Brain microvascular endothelial cell (primary cell): Measurements from ENCODE around the gene TENT5C.

Source experiments
- DNase-seq: peaks from one replicate; pipeline ENCODE4 v3.0.0-alpha.2; 2020
- H3K27ac ChIP-seq: fragments of 250-450 bp; sonication (Bioruptor Pico); 2 replicates; pipeline ENCODE4 v1.5.1; 2020; ENCODE audit warnings: mild to moderate bottlenecking, moderate library complexity
- H3K27me3 ChIP-seq: fragments of 250-450 bp; sonication (Bioruptor Pico); replicated peaks from 2 replicates; pipeline ENCODE4 v1.5.1; 2020; ENCODE audit warnings: mild to moderate bottlenecking
- H3K36me3 ChIP-seq: fragments of 250-450 bp; sonication (Bioruptor Pico); replicated peaks from 2 replicates; pipeline ENCODE4 v1.5.1; 2020; ENCODE audit warnings: mild to moderate bottlenecking
- H3K4me3 ChIP-seq: 2 replicates; pipeline ENCODE4 v1.5.1; 2011; ENCODE audit warnings: low read depth, mild to moderate bottlenecking, control low read depth, low read length, moderate library complexity
- in situ Hi-C: cut with HindIII; loops from 2 replicates; pipeline ENCODE4 v1.10.0; 2017; ENCODE audit warnings: low sequenced_read_pairs, low pct_ligation_motif_present
- TF ChIP-seq, protein P1 (sequence below): IDR thresholded peaks from 2 replicates; pipeline ENCODE4 v1.5.1; 2011; ENCODE audit warnings: low read depth, mild to moderate bottlenecking, moderate library complexity, low read length, control low read depth, inconsistent platforms; ENCODE audit errors: missing control alignments

TENT5C gene

GRCh38 chr1:117579221-117579906, 26.5 kb upstream of the TENT5C start:
- in situ Hi-C loops, result no loop called here
- H3K27ac ChIP-seq, result no peak overlapping the region
- H3K27me3 ChIP-seq, result no peaks in the 10 kb centered on the region
- TF ChIP-seq, protein P1, sequence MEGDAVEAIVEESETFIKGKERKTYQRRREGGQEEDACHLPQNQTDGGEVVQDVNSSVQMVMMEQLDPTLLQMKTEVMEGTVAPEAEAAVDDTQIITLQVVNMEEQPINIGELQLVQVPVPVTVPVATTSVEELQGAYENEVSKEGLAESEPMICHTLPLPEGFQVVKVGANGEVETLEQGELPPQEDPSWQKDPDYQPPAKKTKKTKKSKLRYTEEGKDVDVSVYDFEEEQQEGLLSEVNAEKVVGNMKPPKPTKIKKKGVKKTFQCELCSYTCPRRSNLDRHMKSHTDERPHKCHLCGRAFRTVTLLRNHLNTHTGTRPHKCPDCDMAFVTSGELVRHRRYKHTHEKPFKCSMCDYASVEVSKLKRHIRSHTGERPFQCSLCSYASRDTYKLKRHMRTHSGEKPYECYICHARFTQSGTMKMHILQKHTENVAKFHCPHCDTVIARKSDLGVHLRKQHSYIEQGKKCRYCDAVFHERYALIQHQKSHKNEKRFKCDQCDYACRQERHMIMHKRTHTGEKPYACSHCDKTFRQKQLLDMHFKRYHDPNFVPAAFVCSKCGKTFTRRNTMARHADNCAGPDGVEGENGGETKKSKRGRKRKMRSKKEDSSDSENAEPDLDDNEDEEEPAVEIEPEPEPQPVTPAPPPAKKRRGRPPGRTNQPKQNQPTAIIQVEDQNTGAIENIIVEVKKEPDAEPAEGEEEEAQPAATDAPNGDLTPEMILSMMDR, result no peak
- DNase-seq, result no peak
- no peaks in the 10 kb centered on the region for H3K36me3 ChIP-seq
- H3K4me3 ChIP-seq, result no peak overlapping the region

- Histone ChIP-seq H3K36me3 (no peaks in the 10 kb centered on the region), H3K27me3 (no peaks in the 10 kb centered on the region), H3K4me3 (no peak overlapping the region), H3K27ac (no peak overlapping the region)
- in situ Hi-C loops, result no loop called here
- no peak for DNase-seq
- TF ChIP-seq, protein P1, result no peak
Measured at GRCh38 chr1:117580436-117580835, 25.4 kb upstream of the TENT5C start.

GRCh38 chr1:117580882-117581281, 25.0 kb upstream of the TENT5C start:
- H3K4me3 ChIP-seq, result no peak overlapping the region
- in situ Hi-C loops, result no loop called here
- no peaks in the 10 kb centered on the region for H3K36me3 ChIP-seq
- H3K27ac ChIP-seq, result no peak overlapping the region
- no peaks in the 10 kb centered on the region for H3K27me3 ChIP-seq
- TF ChIP-seq, protein P1, result no peak
- no peak for DNase-seq

GRCh38 chr1:117581391-117581943, 24.4 kb upstream of the TENT5C start:
- no peak overlapping the region for H3K4me3 ChIP-seq
- H3K36me3 ChIP-seq, result no peaks in the 10 kb centered on the region
- no peaks in the 10 kb centered on the region for H3K27me3 ChIP-seq
- in situ Hi-C loops, result no loop called here
- TF ChIP-seq, protein P1, result no peak
- no peak overlapping the region for H3K27ac ChIP-seq
- DNase-seq, result no peak

GRCh38 chr1:117582451-117582850, 23.4 kb upstream of the TENT5C start:
- in situ Hi-C loops, result no loop called here
- Histone ChIP-seq H3K27me3 (no peaks in the 10 kb centered on the region), H3K27ac (no peak overlapping the region), H3K36me3 (no peaks in the 10 kb centered on the region), H3K4me3 (no peak overlapping the region)
- TF ChIP-seq, protein P1, result no peak
- DNase-seq, result no peak

DNA sequence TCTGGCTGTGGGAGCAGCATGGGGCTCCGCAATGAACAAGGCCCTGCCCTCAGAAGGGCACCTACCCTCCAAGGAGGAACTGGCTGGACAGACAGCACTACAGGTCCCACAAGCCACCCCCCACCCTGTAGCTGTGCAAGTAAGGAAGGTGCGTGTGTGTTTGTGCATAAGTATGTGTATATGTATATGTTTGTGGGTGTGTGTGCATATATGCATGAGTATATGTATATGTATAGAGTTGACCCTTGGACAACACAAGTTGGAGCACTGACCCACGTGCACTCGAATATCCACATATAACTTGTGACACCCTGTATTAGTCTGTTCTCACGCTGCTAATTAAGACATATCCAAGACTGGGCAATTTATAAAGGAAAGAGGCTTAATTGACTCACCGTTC, 22.6 kb upstream of the TENT5C start:
- Histone ChIP-seq H3K36me3 (no peaks in the 10 kb centered on the region), H3K4me3 (no peak overlapping the region), H3K27me3 (no peaks in the 10 kb centered on the region), H3K27ac (no peak overlapping the region)
- in situ Hi-C loops, result no loop called here
- no peak for DNase-seq
- TF ChIP-seq, protein P1, result no peak
